Measurements from ENCODE around the gene NOTCH3. TPM values are rescaled to one million over a fixed set of nuclear protein-coding genes. Genes with fewer than 3 reads are reported as not detected.

Gene NOTCH3
- total and polyA plus RNA-seq, 2 of the 8 experiments (the other 6 are each of a cell fraction or from before 2014, with no cell fraction given), result 37.5 to 107 TPM

- ChIA-PET CTCF (ENCODE audit: partially characterized antibody) (interaction anchor here (1.1 to 3.3 kb wide), 5 partner anchors 8 to 37 kb away, joined by 3 to 17 read pairs (median 3); no protein-coding TSS in a partner anchor), POLR2A (ENCODE audit: partially characterized antibody) (no interaction called here)
- Histone ChIP-seq H3K79me1 (ENCODE audit: low read depth, low read length) (peaks cover 4% of the 10 kb centered on the region; the same call in 1 of the 2 replicates), H3K9ac (replicated peaks in 1 of 4; ENCODE audit: extremely low read depth in 1 of 4, low read depth in 3 of 4, low read length in 3 of 4) (no peak overlapping the region), H3K4me2 (ENCODE audit: insufficient read depth in 1 of 2, low read depth in 2 of 2, low read length in 2 of 2) (no peak overlapping the region), H3K4ac (replicated peaks; ENCODE audit: insufficient read length, low read depth, low read length) (no peak overlapping the region), H2AFZ (ENCODE audit: low read length) (no peak overlapping the region), H3K4me3 (ENCODE audit: extremely low read depth in 1 of 4, insufficient read depth in 2 of 4, low read depth in 3 of 4, low read length in 4 of 4) (no peak overlapping the region), H4K20me1 (replicated peaks in 1 of 2; ENCODE audit: control insufficient read depth in 1 of 2, insufficient read depth in 2 of 2, low read length in 2 of 2) (peaks cover 9 to 34% of the 10 kb centered on the region in 2 experiments), H3K14ac (ENCODE audit: insufficient read length) (no peak overlapping the region), H4K91ac (replicated peaks; ENCODE audit: insufficient read length, low read length) (no peak overlapping the region), H3K9me3 (ENCODE audit: insufficient read depth in 2 of 2, low read depth in 1 of 2, low read length in 1 of 2) (no peaks in the 10 kb centered on the region), H3K56ac (replicated peaks; ENCODE audit: insufficient read length, low read depth, low read length) (no peak overlapping the region), H2BK12ac (ENCODE audit: low read depth, low read length) (no peak overlapping the region), H3K18ac (ENCODE audit: extremely low read depth, low read length) (no peak overlapping the region), H3K36me3 (ENCODE audit: control insufficient read depth in 2 of 4, insufficient read depth in 4 of 4, low read length in 3 of 4) (peaks cover 15 to 56% (median 41%) of the 10 kb centered on the region in 4 experiments), H3K27ac (ENCODE audit: low read depth, low read length) (no peak overlapping the region), H3K79me2 (ENCODE audit: control insufficient read depth in 1 of 2, insufficient read depth in 2 of 2, low read length in 2 of 2) (peaks cover 3 to 28% of the 10 kb centered on the region in 2 experiments; a peak in 2 of 4 replicates), H3K23ac (ENCODE audit: insufficient read length) (no peak overlapping the region), H2AK5ac (ENCODE audit: low read depth, low read length) (no peak overlapping the region), H2BK20ac (ENCODE audit: low read length) (no peak overlapping the region), H3K27me3 (replicated peaks in 1 of 4; ENCODE audit: control insufficient read depth in 3 of 4, extremely low read depth in 1 of 4, insufficient read depth in 3 of 4, low read length in 3 of 4) (no peaks in the 10 kb centered on the region), H2BK5ac (ENCODE audit: low read depth, low read length) (no peak overlapping the region), H3K4me1 (replicated peaks in 1 of 4; ENCODE audit: control insufficient read depth in 3 of 4, insufficient read depth in 4 of 4, low read length in 3 of 4) (peaks cover 0 to 6% (median 4%) of the 10 kb centered on the region in 4 experiments; a peak in 5 of 7 replicates), H4K8ac (ENCODE audit: extremely low read depth, insufficient read depth, low read length) (no peak overlapping the region), H4K5ac (ENCODE audit: insufficient read length, low read depth, low read length) (no peak overlapping the region), H2BK120ac (replicated peaks; ENCODE audit: low read depth, low read length) (no peak overlapping the region), H3K23me2 (ENCODE audit: low read depth, low read length) (peaks cover 3% of the 10 kb centered on the region; the same call in 1 of the 2 replicates), H2BK15ac (ENCODE audit: low read length) (no peak overlapping the region)
- WGBS, 2 experiments (ENCODE audit: extremely low coverage in 1 of 2, insufficient coverage in 1 of 2, insufficient read length in 1 of 2, insufficient replicate concordance in 2 of 2, low coverage in 1 of 2, low lambda C conversion rate in 2 of 2, missing lambda C conversion rate in 1 of 2), result 93% methylated on average over 18 of the region's 18 CpGs; no CpG with 5 or more reads in 1 of the 2 experiments
- TF ChIP-seq ASH2L (IDR thresholded peaks at IDR 0.05; ENCODE audit: low read length) (no peak), BRCA1 (IDR thresholded peaks at IDR 0.05; ENCODE audit: low read depth, low read length) (no peak), BCL11A (IDR thresholded peaks at IDR 0.05; ENCODE audit: low read depth in 2 of 2, low read length in 2 of 2) (no peak), CTCF (IDR thresholded peaks at IDR 0.05; ENCODE audit: control extremely low read depth in 1 of 3, insufficient read depth in 1 of 3, low read depth in 1 of 3, low read length in 3 of 3) (no peak), SUZ12 (IDR thresholded peaks at IDR 0.05; ENCODE audit: low read length) (no peak), RBBP5 (IDR thresholded peaks at IDR 0.05; ENCODE audit: borderline replicate concordance, low read depth, low read length) (no peak), POU5F1 (IDR thresholded peaks at IDR 0.05; ENCODE audit: low read depth, low read length) (no peak), CHD2 (IDR thresholded peaks at IDR 0.05; ENCODE audit: low read length) (no peak), HDAC2 (IDR thresholded peaks at IDR 0.05; ENCODE audit: borderline replicate concordance in 1 of 2, low read depth in 2 of 2, low read length in 2 of 2) (no peak), KDM5A (IDR thresholded peaks at IDR 0.05; ENCODE audit: low read length) (no peak)
- TF ChIP-seq, protein P1, sequence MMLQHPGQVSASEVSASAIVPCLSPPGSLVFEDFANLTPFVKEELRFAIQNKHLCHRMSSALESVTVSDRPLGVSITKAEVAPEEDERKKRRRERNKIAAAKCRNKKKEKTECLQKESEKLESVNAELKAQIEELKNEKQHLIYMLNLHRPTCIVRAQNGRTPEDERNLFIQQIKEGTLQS (IDR thresholded peaks at IDR 0.05; ENCODE audit: insufficient read depth, low read depth, low read length), result no peak
- no peak for FAIRE-seq
- DNase-seq (ENCODE audit: low read depth in 1 of 2, low spot score in 2 of 2), result no peak
These were observed 9.3 kb downstream of the NOTCH3 start for GRCh38 chr19:15191514-15191913.

All from H1 (cell line).